ENCODE results near the gene HDLBP.

DNA sequence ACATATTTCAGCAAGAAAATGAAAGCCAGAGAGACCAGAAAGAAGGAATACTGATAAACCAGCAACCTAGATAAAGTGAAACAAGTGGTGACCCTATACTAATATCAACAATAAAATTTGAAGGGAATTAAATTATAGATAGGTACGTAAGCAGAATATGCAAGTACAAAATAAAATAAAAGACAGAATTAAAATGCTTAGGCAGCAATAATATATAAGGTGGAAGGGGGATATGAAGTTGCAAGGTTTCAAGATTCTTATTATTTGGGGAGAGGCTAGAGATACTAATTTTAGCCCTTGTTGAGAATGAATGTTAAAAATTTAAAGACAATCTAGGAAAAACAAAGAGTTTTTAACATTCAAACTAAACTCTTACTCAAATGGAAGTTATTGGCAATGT lies 39.6 kb downstream of the HDLBP start:
- TF ChIP-seq, protein P1, sequence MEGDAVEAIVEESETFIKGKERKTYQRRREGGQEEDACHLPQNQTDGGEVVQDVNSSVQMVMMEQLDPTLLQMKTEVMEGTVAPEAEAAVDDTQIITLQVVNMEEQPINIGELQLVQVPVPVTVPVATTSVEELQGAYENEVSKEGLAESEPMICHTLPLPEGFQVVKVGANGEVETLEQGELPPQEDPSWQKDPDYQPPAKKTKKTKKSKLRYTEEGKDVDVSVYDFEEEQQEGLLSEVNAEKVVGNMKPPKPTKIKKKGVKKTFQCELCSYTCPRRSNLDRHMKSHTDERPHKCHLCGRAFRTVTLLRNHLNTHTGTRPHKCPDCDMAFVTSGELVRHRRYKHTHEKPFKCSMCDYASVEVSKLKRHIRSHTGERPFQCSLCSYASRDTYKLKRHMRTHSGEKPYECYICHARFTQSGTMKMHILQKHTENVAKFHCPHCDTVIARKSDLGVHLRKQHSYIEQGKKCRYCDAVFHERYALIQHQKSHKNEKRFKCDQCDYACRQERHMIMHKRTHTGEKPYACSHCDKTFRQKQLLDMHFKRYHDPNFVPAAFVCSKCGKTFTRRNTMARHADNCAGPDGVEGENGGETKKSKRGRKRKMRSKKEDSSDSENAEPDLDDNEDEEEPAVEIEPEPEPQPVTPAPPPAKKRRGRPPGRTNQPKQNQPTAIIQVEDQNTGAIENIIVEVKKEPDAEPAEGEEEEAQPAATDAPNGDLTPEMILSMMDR (conservative IDR thresholded peaks at IDR 0.05; ENCODE audit: low read length), result no peak
- no peak for TF ChIP-seq EZH2phosphoT487 (IDR thresholded peaks at IDR 0.05; ENCODE audit: borderline replicate concordance, low read depth, low read length)
